CD14-positive monocyte (primary cell): Measurements from ENCODE around the gene IL1B. TPM values are rescaled to one million over a fixed set of nuclear protein-coding genes. Genes with fewer than 3 reads are reported as not detected.

Source experiments
- DNase-seq, 3 donors: peaks; one replicate each; pipeline ENCODE4 v3.0.0-alpha.2; 2011 to 2022
- H2AFZ ChIP-seq: 2 replicates; pipeline ENCODE4 v1.6.0; 2012; ENCODE audit warnings: mild to moderate bottlenecking, low read depth, low read length, inconsistent platforms; ENCODE audit not compliant: insufficient read depth, poor library complexity, severe bottlenecking
- H3K27ac ChIP-seq, 2 donors: 1 replicate in 1 of 2; 2 replicates in 1 of 2; pipeline ENCODE4 v1.5.1; 2012 to 2013; ENCODE audit warnings: low read length in 2 of 2, control low read depth in 1 of 2, inconsistent platforms in 1 of 2, low read depth in 1 of 2, mild to moderate bottlenecking in 1 of 2
- H3K27me3 ChIP-seq, 2 donors: one replicate each; pipeline versions ENCODE4 v1.6.0 to v1.6.1; 2011 to 2013; ENCODE audit warnings: low read length in 2 of 2; ENCODE audit not compliant: control insufficient read depth in 2 of 2, insufficient read depth in 2 of 2
- H3K36me3 ChIP-seq, 2 donors: replicated peaks in 1 of 2; 1 replicate in 1 of 2; 2 replicates in 1 of 2; pipeline versions ENCODE4 v1.5.1 to v1.6.1; 2012 to 2013; ENCODE audit warnings: low read length in 2 of 2, control low read depth in 1 of 2, inconsistent platforms in 1 of 2, mild to moderate bottlenecking in 1 of 2; ENCODE audit not compliant: insufficient read depth in 2 of 2, control insufficient read depth in 1 of 2
- H3K4me1 ChIP-seq, 2 donors: 1 replicate in 1 of 2; 2 replicates in 1 of 2; pipeline versions ENCODE4 v1.5.1 to v1.6.1; 2012 to 2013; ENCODE audit warnings: low read length in 2 of 2, control low read depth in 1 of 2, inconsistent platforms in 1 of 2, mild to moderate bottlenecking in 1 of 2, moderate library complexity in 1 of 2; ENCODE audit not compliant: insufficient read depth in 2 of 2, control insufficient read depth in 1 of 2
- H3K4me2 ChIP-seq: replicated peaks from 2 replicates; pipeline ENCODE3; 2012; ENCODE audit warnings: low read length, moderate library complexity, mild to moderate bottlenecking; ENCODE audit not compliant: poor library complexity, severe bottlenecking; ENCODE audit errors: extremely low read depth
- H3K4me3 ChIP-seq, 3 experiments: fragments of 200-600 bp in 1 of 3; sonication (generic) in 1 of 3; replicated peaks in 1 of 3; 1 replicate in 2 of 3; 2 replicates in 1 of 3; pipeline ENCODE4 v1.5.1; 2011 to 2013; ENCODE audit warnings: low read length in 3 of 3, mild to moderate bottlenecking in 3 of 3, control low read depth in 2 of 3, low read depth in 2 of 3, inconsistent platforms in 1 of 3, moderate library complexity in 1 of 3
- H3K79me2 ChIP-seq: 2 replicates; pipeline ENCODE4 v1.6.0; 2012; ENCODE audit warnings: mild to moderate bottlenecking, control low read depth, inconsistent platforms, low read length, moderate library complexity; ENCODE audit not compliant: insufficient read depth
- H3K9ac ChIP-seq: 2 replicates; pipeline ENCODE4 v1.6.0; 2017; ENCODE audit warnings: low read length, mild to moderate bottlenecking; ENCODE audit not compliant: insufficient read depth, poor library complexity, severe bottlenecking
- H3K9me3 ChIP-seq, 2 donors: replicated peaks in 1 of 2; 1 replicate in 1 of 2; 2 replicates in 1 of 2; pipeline versions ENCODE4 v1.5.1 to v1.6.1; 2012 to 2013; ENCODE audit warnings: low read length in 2 of 2, control low read depth in 1 of 2; ENCODE audit not compliant: control insufficient read depth in 1 of 2, insufficient read depth in 1 of 2
- H4K20me1 ChIP-seq: 2 replicates; pipeline ENCODE4 v1.6.0; 2012; ENCODE audit warnings: mild to moderate bottlenecking, low read length, control low read depth, moderate library complexity; ENCODE audit not compliant: insufficient read depth
- H3K27ac Mint-ChIP-seq, 7 donors: one replicate each; pipeline ENCODE4 v1.8.0; 2020; ENCODE audit warnings: mild to moderate bottlenecking in 7 of 7, mixed read lengths in 7 of 7, moderate library complexity in 6 of 7, inconsistent platforms in 2 of 7
- H3K27me3 Mint-ChIP-seq, 3 donors: one replicate each; pipeline ENCODE4 v1.8.0; 2021 to 2022; ENCODE audit warnings: low read depth in 3 of 3, mild to moderate bottlenecking in 3 of 3, mixed read lengths in 3 of 3, moderate library complexity in 3 of 3, inconsistent platforms in 1 of 3
- H3K36me3 Mint-ChIP-seq, 2 donors: one replicate each; pipeline ENCODE4 v1.8.0; 2020; ENCODE audit warnings: mixed read lengths in 2 of 2, inconsistent platforms in 1 of 2, mild to moderate bottlenecking in 1 of 2
- H3K4me1 Mint-ChIP-seq: one replicate; pipeline ENCODE4 v1.8.0; 2020; ENCODE audit warnings: mild to moderate bottlenecking, mixed read lengths
- H3K4me3 Mint-ChIP-seq, 2 donors: one replicate each; pipeline ENCODE4 v1.8.0; 2020; ENCODE audit warnings: mild to moderate bottlenecking in 2 of 2, mixed read lengths in 2 of 2, moderate library complexity in 1 of 2
- H3K9me3 Mint-ChIP-seq, 7 donors: one replicate each; pipeline ENCODE4 v1.8.0; 2020 to 2022; ENCODE audit warnings: mixed read lengths in 7 of 7, mild to moderate bottlenecking in 6 of 7, moderate library complexity in 6 of 7, inconsistent platforms in 2 of 7
- WGBS: methylation state at CpG from one replicate; pipeline ENCODE4 v1.1.5; 2013; ENCODE audit warnings: missing lambda C conversion rate; ENCODE audit not compliant: insufficient coverage; 5-methylcytosine and 5-hydroxymethylcytosine counted together
- intact Hi-C, 2 donors: fragments of 100-400 bp; cut with micrococcal nuclease; formaldehyde crosslinking; loops; one replicate each; pipeline versions ENCODE4 v1.15.0 to v1.15.1; 2023
- polyA plus RNA-seq, 3 donors: library from polyadenylated mRNA; depleted of rRNA in 1 of 3; unstranded in 2 of 3; stranded (reverse) in 1 of 3; fragments of 300-500 nt in 2 of 3; fragments of >200 nt in 1 of 3; fragmentation: Illumina TruSeq in 2 of 3; gene quantifications; 1 replicate in 2 of 3; 2 replicates in 1 of 3; pipeline ENCODE4 v1.2.3, GENCODE V29; 2012 to 2021
- TF ChIP-seq, protein P1 (sequence below): fragments of 200-600 bp; IDR thresholded peaks from one replicate; pipeline ENCODE4 v1.8.0; 2022; ENCODE audit warnings: antibody characterized with exemption, mild to moderate bottlenecking

IL1B gene
- polyA plus RNA-seq, 3 donors: 65.1 to 1,419 (median 114) TPM

DNA sequence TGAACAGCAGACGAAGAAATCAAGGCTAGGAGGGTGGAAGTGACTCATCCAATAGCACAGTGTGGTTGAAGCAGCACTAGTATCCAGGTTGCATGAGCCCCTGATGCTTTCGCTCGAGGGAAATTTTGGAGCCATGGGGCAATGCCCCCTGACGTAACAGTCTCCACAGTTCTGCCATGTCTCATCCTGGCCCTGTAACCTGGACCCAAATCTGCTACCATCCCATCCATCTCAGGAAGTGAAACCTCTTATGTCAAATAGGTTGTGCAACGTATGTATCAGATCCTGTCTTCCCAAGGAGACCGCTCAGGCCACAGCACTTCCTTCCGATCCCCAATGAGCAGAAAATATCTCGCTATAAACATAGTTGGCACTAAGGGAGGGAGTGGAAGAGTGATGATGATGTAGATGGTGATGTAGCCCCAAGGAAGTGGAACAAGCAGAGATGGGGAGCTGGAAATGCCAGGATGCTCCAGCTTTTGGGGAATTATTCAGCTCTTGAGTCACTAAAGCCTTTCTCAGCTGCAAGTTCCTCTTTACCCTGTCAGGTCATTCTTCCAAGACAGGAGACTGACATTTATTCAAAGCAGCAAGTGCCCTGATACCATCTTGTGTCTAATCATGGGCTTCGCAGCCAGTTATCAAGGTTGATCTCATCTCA lies 3.0 kb upstream of the IL1B start:
- Mint-ChIP-seq H3K4me1 (peaks cover 91% of the 10 kb centered on the region), H3K27me3 (peaks cover 0 to 5% (median 3%) of the 10 kb centered on the region in 3 donors), H3K27ac (peak overlapping the region; percentile 99 to 100 (median 99)), H3K4me3 (peak overlapping the region in 1 of 2 donors; percentile 61), H3K9me3 (no peaks in the 10 kb centered on the region), H3K36me3 (peaks cover 11 to 16% of the 10 kb centered on the region in 2 donors)
- TF ChIP-seq, protein P1, sequence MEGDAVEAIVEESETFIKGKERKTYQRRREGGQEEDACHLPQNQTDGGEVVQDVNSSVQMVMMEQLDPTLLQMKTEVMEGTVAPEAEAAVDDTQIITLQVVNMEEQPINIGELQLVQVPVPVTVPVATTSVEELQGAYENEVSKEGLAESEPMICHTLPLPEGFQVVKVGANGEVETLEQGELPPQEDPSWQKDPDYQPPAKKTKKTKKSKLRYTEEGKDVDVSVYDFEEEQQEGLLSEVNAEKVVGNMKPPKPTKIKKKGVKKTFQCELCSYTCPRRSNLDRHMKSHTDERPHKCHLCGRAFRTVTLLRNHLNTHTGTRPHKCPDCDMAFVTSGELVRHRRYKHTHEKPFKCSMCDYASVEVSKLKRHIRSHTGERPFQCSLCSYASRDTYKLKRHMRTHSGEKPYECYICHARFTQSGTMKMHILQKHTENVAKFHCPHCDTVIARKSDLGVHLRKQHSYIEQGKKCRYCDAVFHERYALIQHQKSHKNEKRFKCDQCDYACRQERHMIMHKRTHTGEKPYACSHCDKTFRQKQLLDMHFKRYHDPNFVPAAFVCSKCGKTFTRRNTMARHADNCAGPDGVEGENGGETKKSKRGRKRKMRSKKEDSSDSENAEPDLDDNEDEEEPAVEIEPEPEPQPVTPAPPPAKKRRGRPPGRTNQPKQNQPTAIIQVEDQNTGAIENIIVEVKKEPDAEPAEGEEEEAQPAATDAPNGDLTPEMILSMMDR: no peak
- WGBS: 0% methylated on average over 3 of the region's 9 CpGs
- Histone ChIP-seq H4K20me1 (peaks cover 20% of the 10 kb centered on the region), H3K4me2 (peak overlapping the region; percentile 58), H3K27me3 (no peaks in the 10 kb centered on the region), H2AFZ (no peak overlapping the region), H3K27ac (peak overlapping the region; percentile 67 to 95), H3K4me3 (peak overlapping the region in 1 of 3 experiments; percentile 56), H3K9me3 (no peaks in the 10 kb centered on the region), H3K36me3 (peaks cover 0 to 9% of the 10 kb centered on the region in 2 donors), H3K79me2 (peaks cover 19% of the 10 kb centered on the region), H3K4me1 (peaks cover 87 to 89% of the 10 kb centered on the region in 2 donors), H3K9ac (peak overlapping the region; percentile 71)
- DNase-seq: peak; percentile 99 to 100 (median 100)
- intact Hi-C loops: loop anchor here (2.0 to 5.0 kb wide), 4 partner anchors 42 to 47 kb away; no protein-coding TSS in a partner anchor

DNA sequence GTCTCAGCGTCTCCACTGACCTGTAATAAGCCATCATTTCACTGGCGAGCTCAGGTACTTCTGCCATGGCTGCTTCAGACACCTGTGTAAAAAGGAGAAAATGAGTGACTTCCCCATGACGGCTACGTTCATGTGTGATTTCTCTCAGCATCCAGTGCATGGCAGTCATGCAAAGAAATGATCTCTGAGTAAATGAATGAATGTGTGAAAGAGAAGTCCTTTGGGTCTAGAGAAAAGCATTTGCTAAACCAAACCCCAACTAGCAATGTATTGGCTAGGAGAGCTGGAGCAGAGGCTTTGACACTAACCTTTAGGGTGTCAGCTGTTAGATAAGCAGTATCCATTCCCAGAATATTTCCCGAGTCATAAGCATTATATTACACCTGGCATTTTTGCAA lies 417 bp downstream of the IL1B start:
- H3K36me3 Mint-ChIP-seq: peaks cover 43 to 49% of the 10 kb centered on the region in 2 donors
- intact Hi-C loops: loop anchor here in 1 of 2 donors (5.0 kb wide), 2 partner anchors 39 to 46 kb away; no protein-coding TSS in a partner anchor
- Histone ChIP-seq H3K4me2 (peak overlapping the region; percentile 90), H3K4me3 (peak overlapping the region; percentile 40 to 100 (median 91)), H3K9me3 (no peaks in the 10 kb centered on the region), H3K79me2 (peaks cover 21% of the 10 kb centered on the region), H2AFZ (no peak overlapping the region), H3K36me3 (peaks cover 21 to 41% of the 10 kb centered on the region in 2 donors), H4K20me1 (peaks cover 54% of the 10 kb centered on the region), H3K27ac (peak overlapping the region; percentile 83 to 94), H3K4me1 (peaks cover 96% of the 10 kb centered on the region in 2 donors), H3K9ac (peak overlapping the region; percentile 69), H3K27me3 (no peaks in the 10 kb centered on the region)
- peaks cover 0 to 11% (median 6%) of the 10 kb centered on the region in 3 donors for H3K27me3 Mint-ChIP-seq
- TF ChIP-seq, protein P1: no peak
- peaks cover 96% of the 10 kb centered on the region for H3K4me1 Mint-ChIP-seq
- no peak for DNase-seq
- H3K27ac Mint-ChIP-seq: peak overlapping the region; percentile 96 to 100 (median 99)
- H3K9me3 Mint-ChIP-seq: peaks cover 0 to 8% (median 0%) of the 10 kb centered on the region in 7 donors
- H3K4me3 Mint-ChIP-seq: peak overlapping the region; percentile 94 to 98
- WGBS: no CpG with 5 or more reads among the region's 5 CpGs
